Fibroblast of lung (primary cell): Measurements from ENCODE around the gene KIAA1549. TPM values are rescaled to one million over a fixed set of nuclear protein-coding genes. Genes with fewer than 3 reads are reported as not detected.
"Not testable (repeated sequence)": the region's sequence is repeated elsewhere in the genome, so short reads cannot be mapped to it uniquely, and the experiment has no call there.

Source experiments
- DNase-seq, 2 donors: peaks; one replicate each; pipeline versions ENCODE4 v3.0.0 to v3.0.0-alpha.2; 2010; ENCODE audit warnings: low read depth in 2 of 2
- H2AFZ ChIP-seq: 2 replicates; pipeline ENCODE4 v1.5.1; 2012; ENCODE audit warnings: low read length, control low read depth, inconsistent platforms
- H3K27ac ChIP-seq: 2 replicates; pipeline ENCODE4 v1.5.1; 2011; ENCODE audit warnings: low read length, control low read depth; ENCODE audit not compliant: insufficient read depth
- H3K27me3 ChIP-seq: 2 replicates; pipeline ENCODE4 v1.5.1; 2011; ENCODE audit warnings: mild to moderate bottlenecking, low read length; ENCODE audit not compliant: control insufficient read depth, insufficient read depth
- H3K36me3 ChIP-seq: 2 replicates; pipeline ENCODE4 v1.5.1; 2011; ENCODE audit warnings: low read length; ENCODE audit not compliant: control insufficient read depth, insufficient read depth
- H3K4me1 ChIP-seq: 2 replicates; pipeline ENCODE4 v1.5.1; 2011; ENCODE audit warnings: low read length; ENCODE audit not compliant: control insufficient read depth, insufficient read depth; ENCODE audit errors: extremely low read depth
- H3K4me2 ChIP-seq: 2 replicates; pipeline ENCODE4 v1.5.1; 2011; ENCODE audit warnings: low read length, control low read depth; ENCODE audit not compliant: insufficient read depth; ENCODE audit errors: extremely low read depth
- H3K4me3 ChIP-seq, 4 experiments: fragments of 200-600 bp in 1 of 4; sonication (generic) in 1 of 4; replicated peaks in 1 of 4; 2 replicates each; pipeline ENCODE4 v1.5.1; 2011 to 2016; ENCODE audit warnings: low read length in 4 of 4, low read depth in 3 of 4, mild to moderate bottlenecking in 3 of 4, control low read depth in 2 of 4, inconsistent platforms in 1 of 4, mixed read lengths in 1 of 4; ENCODE audit not compliant: insufficient read depth in 1 of 4; ENCODE audit errors: control extremely low read depth in 1 of 4
- H3K79me2 ChIP-seq: 2 replicates; pipeline ENCODE4 v1.5.1; 2012; ENCODE audit warnings: mild to moderate bottlenecking, low read length, inconsistent platforms; ENCODE audit not compliant: control insufficient read depth, insufficient read depth
- H3K9ac ChIP-seq: 2 replicates; pipeline ENCODE4 v1.5.1; 2011; ENCODE audit warnings: mild to moderate bottlenecking, low read length, control low read depth; ENCODE audit not compliant: insufficient read depth
- H3K9me3 ChIP-seq: 2 replicates; pipeline ENCODE4 v1.5.1; 2012; ENCODE audit warnings: low read depth, low read length; ENCODE audit not compliant: control insufficient read depth, insufficient read depth
- H4K20me1 ChIP-seq: 2 replicates; pipeline ENCODE4 v1.5.1; 2011; ENCODE audit warnings: low read length; ENCODE audit not compliant: control insufficient read depth, insufficient read depth; ENCODE audit errors: extremely low read depth
- CTCF ChIP-seq, 2 donors: IDR thresholded peaks in 1 of 2; conservative IDR thresholded peaks in 1 of 2; 1 replicate in 1 of 2; 2 replicates in 1 of 2; pipeline ENCODE4 v1.5.1; 2011 to 2012; ENCODE audit warnings: low read length in 2 of 2, control low read depth in 1 of 2, inconsistent platforms in 1 of 2, low read depth in 1 of 2, mild to moderate bottlenecking in 1 of 2
- EZH2 ChIP-seq: IDR thresholded peaks from 2 replicates; pipeline ENCODE4 v1.5.1; 2012; ENCODE audit warnings: low read length, control low read depth, mild to moderate bottlenecking; ENCODE audit errors: missing control alignments
- polyA plus RNA-seq, 2 donors: library from polyadenylated mRNA; depleted of rRNA in 1 of 2; stranded (reverse) in 1 of 2; unstranded in 1 of 2; fragments of >200 nt; gene quantifications; 2 replicates each; pipeline ENCODE4 v1.2.1, GENCODE V29; 2011 to 2012; ENCODE audit warnings: missing spikeins in 1 of 2
- total RNA-seq: library from RNA; depleted of rRNA; stranded (reverse); fragments of >200 nt; gene quantifications from 2 replicates; pipeline ENCODE4 v1.2.1, GENCODE V29; 2014

Gene KIAA1549
- total and polyA plus RNA-seq, 2 donors (not counting 1 experiment from before 2014, with no cell fraction given) = 0.48 to 0.66 TPM

DNA sequence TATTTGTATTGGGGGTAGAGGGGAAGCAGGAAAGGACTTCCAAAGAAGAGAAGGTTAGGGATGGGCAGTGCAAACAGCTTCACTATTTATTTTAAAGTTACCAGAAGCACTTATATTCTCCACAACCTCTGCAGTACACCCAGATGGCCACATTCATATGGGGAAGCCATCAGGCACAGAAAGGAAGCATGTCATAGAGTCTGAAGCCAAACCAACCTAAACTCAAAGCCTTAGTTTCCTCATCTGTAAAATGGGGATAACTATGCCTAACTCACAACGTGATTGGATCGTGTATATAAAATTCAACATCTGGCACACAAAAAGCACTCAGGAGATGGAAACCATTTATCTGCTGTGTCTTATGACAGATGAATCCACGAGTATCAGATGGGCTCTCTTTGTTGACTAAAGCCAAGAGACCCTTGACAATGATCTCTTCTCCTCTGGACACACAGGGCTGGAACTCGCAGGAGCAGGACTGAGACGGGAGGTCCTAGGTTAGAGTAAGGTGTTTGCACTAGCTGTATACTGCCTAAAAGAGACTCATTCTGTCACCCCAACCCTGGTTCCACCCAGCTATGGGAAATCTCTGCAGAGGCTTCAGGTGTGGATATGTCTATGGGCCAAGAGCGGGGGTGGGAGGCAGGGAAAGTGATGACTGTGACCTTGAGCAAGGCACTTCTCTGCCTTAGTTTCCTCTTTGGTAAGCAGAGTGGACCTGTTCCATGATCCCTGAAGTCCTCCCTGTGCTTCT is 1.8 kb downstream of the KIAA1549 start:
- Histone ChIP-seq H2AFZ (no peak overlapping the region), H4K20me1 (no peaks in the 10 kb centered on the region), H3K27ac (no peak overlapping the region), H3K4me3 (peak overlapping the region in 2 of 4 experiments; percentile 79), H3K4me1 (peaks cover 3% of the 10 kb centered on the region), H3K36me3 (no peaks in the 10 kb centered on the region), H3K9ac (no peak overlapping the region), H3K9me3 (no peaks in the 10 kb centered on the region), H3K79me2 (no peaks in the 10 kb centered on the region), H3K4me2 (peak overlapping the region; percentile 92), H3K27me3 (no peaks in the 10 kb centered on the region)
- DNase-seq = peak in 1 of 2 donors; percentile 17
- TF ChIP-seq CTCF (conservative IDR thresholded peaks at IDR 0.05 in 1 of 2, IDR thresholded peaks at IDR 0.05 in 1 of 2; ENCODE audit: low read depth in 1 of 2, low read length in 2 of 2) (peak in 1 of 2 donors; percentile 21), EZH2 (no peak)

DNA sequence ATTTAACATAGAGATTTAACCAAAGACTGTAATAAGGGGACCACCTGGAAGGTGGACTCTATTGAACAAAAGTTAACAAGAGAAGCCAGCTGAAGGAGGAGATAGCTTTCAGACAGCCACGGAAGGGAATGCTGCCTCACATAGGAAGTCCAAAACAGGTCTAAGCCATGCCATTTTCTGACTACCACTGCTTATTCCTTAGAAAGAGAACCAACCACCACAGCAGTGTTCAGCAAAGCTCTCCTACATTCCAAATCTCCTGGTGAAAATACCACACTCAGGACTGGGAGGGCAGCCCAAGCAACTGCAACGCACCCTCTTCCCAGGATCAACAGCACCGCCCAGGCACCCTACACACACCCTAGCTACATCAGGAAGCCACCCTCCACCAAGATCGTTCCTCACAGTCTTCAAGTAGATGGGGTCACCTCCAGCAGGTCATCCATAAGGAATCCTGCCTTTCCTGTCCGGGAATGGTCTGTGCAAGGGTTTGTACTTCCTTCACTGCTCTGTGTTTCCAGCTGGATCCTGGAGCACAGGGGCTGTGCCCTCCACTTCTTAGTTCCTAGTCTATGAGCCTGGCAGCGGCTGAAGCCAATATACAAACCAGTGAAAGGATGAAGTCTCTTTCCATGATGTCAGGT is 2.5 kb downstream of the KIAA1549 start:
- no peaks in the 10 kb centered on the region for H3K9me3 ChIP-seq
- H3K4me2 ChIP-seq = no peak overlapping the region
- H4K20me1 ChIP-seq = no peaks in the 10 kb centered on the region
- no peak overlapping the region for H3K4me3 ChIP-seq
- no peak for TF ChIP-seq EZH2
- no peak for TF ChIP-seq CTCF (conservative IDR thresholded peaks at IDR 0.05 in 1 of 2, IDR thresholded peaks at IDR 0.05 in 1 of 2; ENCODE audit: low read depth in 1 of 2, low read length in 2 of 2)
- H2AFZ ChIP-seq = no peak overlapping the region
- H3K4me1 ChIP-seq = peaks cover 3% of the 10 kb centered on the region
- DNase-seq = no peak
- H3K79me2 ChIP-seq = no peaks in the 10 kb centered on the region
- H3K36me3 ChIP-seq = no peaks in the 10 kb centered on the region
- no peak overlapping the region for H3K27ac ChIP-seq
- no peak overlapping the region for H3K9ac ChIP-seq
- H3K27me3 ChIP-seq = no peaks in the 10 kb centered on the region

DNA sequence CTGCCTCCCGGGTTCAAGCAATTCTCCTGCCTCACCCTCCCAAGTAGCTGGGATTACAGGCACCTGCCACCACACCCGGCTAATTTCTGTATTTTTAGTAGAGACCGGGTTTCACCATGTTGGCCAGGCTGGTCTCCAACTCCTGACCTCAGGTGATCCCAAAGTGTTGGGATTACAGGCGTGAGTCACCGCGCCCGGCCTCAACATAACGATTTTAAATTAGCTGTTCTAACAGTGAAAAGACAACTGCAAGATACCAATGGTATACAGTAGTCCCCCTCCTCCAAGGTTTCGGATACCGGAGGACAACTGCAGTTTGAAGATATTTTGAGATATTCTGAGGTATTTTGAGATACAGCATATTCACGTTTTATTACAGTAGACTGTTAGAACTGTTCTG is 5.0 kb downstream of the KIAA1549 start:
- not testable (repeated sequence) for H3K9me3 ChIP-seq, H3K4me3 ChIP-seq, H3K9ac ChIP-seq, H3K27ac ChIP-seq, H3K79me2 ChIP-seq, H3K4me1 ChIP-seq, H2AFZ ChIP-seq, DNase-seq, H3K4me2 ChIP-seq, H4K20me1 ChIP-seq, H3K36me3 ChIP-seq, H3K27me3 ChIP-seq
